Activated gamma-delta T cell treated with anti-CD3 and anti-CD28 coated beads, Interleukin-2, amount 50 U/mL, for 16 hours (primary cell): Measurements from ENCODE around the gene GIMAP1.
"Not testable (repeated sequence)": the region's sequence is repeated elsewhere in the genome, so short reads cannot be mapped to it uniquely, and the experiment has no call there.

Experiments used
- DNase-seq: peaks from one replicate; pipeline ENCODE4 v3.0.0-alpha.2; 2020; ENCODE audit warnings: low read depth

The GIMAP1 gene

DNA sequence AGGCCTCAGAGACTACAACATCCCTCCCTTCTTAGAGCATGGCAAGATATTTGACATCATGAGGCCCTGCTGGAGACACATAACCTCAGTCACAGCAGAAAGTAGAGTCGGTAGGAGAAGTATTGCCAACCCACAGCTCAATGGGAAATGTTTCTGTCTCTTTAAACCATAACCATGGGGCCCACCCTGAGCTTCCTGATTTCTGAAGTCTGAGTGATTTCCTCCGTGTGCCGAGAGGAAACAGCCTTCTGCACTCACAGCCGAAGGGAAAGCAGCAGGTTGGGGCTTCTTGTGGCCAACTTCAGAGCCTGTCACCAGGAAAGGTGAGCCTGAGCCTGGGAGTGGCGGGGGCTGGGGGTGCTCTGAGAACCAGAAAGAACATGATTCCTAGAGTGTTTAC, at the start of gene GIMAP1:
TSS of gene GIMAP1 (plus strand) at position 246 of the 400 bp plus-strand sequence. CDS start 2,435 bp downstream, outside the sequence.
- peak; percentile 39 for DNase-seq

DNA sequence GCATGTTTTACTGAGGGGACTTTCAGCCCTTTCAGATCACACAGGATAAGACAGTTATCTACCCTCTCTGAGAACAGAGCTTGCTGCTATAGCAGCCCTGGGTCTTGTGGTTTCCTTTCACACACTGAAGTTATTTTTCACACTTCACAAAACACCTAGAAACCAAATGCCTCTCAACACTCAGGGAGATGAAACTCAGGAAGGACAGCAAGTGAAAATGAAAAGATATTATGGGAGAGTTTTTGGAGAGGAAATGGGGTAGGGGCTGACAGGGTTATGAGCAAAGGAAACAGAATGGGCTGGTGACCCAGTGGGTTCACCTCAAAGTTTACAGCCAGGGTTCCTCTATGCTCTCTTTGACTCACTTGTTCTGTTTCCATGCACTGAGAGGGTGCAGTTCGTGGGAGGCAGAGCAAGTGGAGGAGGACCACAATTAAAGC, 47.9 kb upstream of the GIMAP1 start:
- DNase-seq: peak; percentile 53

DNA sequence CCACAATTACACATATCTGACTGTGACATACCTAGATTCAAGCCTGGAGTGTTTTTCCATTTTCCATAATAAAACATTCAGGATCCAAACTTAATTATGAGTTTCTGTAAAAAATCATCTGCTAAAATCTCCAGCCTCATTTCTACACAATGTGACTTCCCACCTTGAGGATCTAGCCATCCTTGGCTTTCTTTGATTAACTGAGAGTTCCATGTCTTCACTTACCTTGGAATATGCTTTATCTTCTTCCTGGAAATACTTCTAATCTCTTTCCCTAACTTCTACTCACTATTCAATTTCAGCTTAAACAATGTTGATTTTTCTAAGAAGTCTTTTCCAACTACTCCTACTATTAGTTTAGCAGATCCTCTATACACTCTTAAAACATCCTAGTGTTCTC, 47.4 kb upstream of the GIMAP1 start:
- no peak for DNase-seq

DNA sequence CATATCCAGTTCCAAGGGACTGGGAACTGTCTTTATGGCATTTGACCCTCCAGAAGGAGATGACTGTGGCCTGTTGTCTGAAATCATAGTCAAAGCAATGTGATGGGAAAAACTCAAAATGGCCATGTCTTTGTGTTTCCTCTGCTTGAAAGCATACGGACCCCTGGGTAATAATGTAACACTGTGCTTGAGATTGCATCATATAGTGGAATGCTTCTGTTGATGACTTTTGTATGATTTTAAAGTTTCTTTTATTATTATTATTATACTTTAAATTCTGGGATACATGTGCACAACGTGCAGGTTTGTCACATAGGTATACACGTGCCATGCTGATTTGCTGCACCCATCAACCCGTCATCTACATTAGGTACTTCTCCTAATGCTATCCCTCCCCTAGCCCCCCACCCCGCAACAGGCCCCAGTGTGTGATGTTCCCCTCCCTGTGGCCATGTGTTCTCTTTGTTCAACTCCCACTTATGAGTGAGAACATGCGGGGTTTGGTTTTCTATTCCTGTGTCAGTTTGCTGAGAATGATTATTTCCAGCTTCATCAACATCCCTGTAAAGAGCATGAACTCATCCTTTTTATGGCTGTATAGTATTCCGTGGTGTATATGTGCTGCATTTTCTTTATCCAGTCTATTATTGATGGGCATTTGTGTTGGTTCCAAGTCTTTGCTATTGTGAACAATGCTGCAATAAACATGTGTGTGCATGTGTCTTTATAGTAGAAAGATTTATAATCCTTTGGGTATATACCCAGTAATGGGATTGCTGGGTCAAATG, 44.4 kb upstream of the GIMAP1 start:
- DNase-seq: not testable (repeated sequence)

DNA sequence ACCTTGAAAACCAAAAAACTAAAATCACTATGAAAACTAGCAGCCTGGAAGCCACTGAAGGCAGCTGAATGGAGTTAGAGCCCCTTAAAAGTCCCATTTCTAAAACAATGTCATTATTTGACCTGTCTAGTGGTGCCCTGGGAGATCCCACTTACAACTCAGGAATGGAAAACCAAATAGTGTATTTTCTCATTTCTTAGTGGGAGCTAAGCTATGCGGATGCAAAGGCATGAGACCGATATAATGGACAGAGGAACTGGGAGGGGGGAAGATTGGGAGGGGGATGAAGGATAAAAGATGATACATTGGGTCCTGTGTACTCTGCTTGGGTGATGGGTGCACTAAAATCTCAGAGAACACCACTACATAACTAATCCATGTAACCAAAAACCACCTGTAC, 40.7 kb upstream of the GIMAP1 start:
- DNase-seq: no peak

DNA sequence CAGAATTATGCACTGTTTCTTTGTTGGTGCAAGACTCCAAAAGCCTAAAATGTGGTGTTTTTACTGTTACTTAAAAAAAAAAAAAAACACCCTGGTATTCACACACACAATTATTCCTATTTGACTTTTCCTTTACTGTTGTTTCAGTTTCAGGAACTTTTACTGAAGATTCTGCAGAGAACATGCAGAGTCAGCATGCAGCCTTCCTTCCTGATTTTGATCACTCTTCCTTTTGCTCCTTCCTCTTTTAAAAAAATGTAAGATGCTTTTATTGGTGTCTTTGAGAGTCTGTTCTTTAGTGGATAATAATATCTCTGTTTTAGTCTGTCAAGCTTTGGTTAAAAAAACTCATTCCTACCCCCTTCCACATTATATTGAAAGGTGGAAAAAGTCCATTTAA, 40.1 kb upstream of the GIMAP1 start:
- not testable (repeated sequence) for DNase-seq

DNA sequence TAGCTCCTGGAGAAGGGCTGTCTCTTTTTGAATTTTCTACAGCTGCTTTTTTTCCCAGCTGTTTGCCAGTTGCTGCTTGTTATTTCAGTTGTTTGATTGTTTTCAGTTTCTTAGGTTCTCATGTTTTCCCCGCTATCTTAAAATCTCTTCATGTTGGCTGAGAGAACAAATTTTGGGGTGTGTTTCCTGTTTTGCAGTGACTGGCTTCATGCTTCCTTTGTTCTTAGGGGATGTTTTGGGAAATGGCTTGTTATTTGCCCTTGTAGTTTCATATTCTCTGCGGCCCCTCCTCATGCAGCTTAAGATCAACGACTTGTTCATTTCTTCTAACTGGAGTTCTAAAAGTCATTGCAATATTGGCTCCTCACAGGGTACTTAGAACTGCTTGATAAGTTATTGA, 39.6 kb upstream of the GIMAP1 start:
- DNase-seq: not testable (repeated sequence)

DNA sequence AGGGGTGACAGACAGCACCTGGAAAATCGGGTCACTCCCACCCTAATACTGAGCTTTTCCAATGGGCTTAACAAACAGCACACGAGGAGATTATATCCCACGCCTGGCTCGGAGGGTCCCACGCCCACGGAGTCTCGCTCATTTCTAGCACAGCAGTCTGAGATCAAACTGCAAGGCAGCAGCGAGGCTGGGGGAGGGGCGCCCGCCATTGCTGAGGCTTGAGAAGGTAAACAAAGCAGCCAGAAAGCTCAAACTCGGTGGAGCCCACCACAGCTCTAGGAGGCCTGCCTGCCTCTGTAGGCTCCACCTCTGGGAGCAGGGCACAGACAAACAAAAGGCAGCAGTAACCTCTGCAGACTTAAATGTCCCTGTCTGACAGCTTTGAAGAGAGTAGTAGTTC, 37.8 kb upstream of the GIMAP1 start:
- DNase-seq: not testable (repeated sequence)

DNA sequence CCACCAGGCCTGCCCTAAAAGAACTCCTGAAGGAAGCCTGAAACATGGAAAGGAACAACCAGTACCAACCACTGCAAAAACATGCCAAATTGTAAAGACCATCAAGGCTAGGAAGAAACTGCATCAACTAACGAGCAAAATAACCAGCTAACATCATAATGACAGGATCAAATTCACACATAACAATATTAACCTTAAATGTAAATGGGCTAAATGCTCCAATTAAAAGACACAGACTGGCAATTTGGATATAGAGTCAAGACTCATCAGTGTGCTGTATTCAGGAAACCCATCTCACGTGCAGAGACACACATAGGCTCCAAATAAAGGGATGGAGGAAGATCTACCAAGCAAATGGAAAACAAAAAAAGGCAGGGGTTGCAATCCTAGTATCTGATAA, 36.0 kb upstream of the GIMAP1 start:
- not testable (repeated sequence) for DNase-seq

DNA sequence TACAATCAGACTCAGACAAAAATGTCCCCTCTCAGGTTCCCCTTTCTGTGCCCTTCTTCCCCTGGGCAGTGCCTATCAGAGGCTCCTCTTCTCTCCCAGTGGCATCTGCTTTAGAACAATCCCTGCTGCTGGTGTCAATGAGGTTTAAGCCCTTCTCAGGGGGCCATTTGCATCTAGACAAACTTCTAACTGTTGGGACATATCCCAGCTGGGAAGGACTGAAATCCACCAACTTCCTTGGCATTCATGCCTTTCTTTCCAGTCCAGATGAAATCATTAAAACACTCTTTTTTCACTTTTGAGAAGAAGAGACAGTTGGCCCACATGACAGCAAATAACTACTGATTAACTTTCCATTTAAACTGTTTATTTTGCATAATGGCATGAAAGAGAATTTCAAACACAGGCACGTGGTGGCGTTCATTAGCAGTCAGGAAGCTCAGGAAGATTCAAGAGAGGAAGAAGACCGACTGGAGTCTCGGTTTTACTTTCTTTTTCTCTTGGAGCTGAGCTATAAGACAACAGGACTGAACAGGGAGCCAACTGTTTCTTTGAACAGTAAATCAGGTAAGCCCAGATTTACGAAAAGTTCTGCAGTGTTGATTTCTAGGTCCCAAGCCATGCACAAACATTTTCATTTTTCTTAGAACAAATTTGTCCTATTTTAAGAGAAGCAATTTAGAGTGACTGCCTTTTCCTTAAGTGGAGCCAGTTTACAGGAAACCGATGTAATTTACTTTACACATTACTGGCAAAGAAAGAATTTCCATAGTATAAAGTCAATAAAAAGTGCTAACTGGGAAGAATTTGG, 31.0 kb upstream of the GIMAP1 start, which contains the start of gene GIMAP2:
TSS of gene GIMAP2 (plus strand) at position 488 of the 811 bp plus-strand sequence. CDS start 1,354 bp downstream, outside the sequence.
- DNase-seq: no peak

DNA sequence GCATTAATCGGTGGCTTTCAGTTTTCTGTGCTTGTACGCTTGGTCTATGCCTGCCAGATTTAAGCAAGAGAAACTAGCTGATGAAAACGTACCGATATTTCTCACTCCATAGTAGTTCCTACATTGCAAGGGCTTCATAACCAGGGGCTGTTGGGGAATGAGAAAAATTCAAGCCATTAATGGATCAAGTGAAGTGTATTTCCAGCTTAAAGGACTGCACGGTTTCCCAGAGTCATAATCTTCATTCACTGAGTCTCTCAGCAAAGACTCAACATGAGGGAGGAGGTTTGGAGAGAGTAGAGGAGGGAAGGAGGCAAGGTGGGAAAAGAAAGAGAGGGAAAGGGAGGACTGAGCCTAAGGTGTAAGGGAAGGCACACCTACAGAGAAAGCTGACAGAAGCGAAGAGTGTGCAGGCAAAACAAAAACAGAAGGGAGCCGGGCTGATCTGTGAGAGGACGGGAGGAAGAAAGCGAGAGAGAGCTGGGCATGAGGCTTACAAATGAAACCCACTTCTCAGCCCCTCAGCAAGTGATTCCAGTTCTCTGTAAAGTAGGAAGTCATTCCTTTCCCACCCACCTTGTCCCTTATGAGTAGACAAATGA, 30.3 kb upstream of the GIMAP1 start:
- no peak for DNase-seq

DNA sequence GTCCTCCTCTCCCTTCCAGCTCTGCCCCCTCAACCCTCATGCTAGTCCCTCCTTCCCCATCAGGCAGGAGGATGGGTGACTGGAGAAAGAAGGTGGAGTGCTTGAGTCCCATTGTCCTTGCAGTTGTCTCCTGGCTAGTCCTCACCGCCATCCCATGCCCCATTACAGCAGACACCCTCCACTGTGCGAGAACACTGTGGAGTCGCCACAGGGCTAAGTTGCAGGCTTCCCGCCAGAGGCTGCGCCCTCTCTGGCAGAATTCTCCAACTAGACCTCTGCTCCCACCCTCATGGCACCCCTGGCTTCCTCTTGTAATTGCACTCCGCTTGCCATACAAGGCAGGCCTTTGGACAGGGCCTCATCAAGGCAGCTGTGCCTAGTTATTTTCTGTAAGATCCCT, 27.8 kb upstream of the GIMAP1 start:
- no peak for DNase-seq

DNA sequence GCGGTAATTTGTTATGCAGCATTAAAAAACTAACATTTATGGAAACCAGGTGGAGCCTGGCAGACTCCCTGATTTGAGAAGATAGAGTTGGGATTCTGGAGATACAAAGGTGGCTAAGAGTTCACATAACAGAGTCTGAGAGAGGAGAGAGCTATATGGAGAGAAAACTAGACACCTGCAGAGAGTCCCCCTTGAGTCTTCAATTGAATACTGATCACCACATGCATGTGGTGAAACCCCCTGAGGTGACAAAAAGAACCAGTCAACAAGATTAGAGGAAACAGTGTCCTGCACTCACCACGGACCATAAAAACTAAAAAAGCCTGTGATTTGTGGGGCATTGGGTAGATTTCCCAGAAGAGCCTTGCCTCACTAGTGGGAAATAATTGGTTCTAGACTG, 20.8 kb upstream of the GIMAP1 start:
- no peak for DNase-seq

DNA sequence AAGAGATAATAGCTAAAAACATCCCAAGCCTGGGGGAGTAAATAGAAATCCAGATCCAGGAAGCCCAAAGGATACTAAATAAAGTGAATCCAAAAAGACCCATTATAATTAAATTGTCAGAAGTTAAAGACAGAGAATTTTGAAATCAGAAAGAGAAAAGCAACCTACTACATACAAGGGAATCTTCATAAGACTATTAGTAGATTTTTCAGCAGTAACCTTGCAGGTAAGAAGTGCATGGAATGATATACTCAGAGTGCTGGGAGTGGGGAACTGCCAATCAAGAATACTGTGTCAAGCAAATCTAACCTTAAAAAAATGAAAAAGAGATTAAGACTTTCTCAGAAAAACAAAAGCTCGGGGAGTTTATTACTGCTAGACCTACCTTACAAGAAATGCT, 13.2 kb upstream of the GIMAP1 start:
- DNase-seq: no peak

DNA sequence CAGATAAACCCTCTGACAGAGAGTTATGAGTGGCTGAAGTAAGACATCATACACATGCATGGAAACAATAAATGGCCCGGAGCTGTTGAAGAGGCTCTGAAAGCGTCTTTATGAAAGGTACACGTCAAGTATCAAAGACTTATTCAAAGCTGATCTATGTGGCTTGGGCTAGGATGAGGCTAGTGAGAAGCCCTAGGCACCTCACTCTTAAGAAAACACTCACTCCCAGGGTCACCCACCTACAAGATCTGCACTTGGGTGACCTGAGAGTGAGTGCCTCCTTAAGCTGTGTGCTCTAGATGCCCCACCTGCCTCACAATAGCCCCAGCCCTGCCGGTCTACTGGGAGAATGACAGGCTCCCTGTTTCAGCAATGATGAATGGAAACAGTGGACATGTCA, 1.1 kb upstream of the GIMAP1 start:
- DNase-seq: no peak

DNA sequence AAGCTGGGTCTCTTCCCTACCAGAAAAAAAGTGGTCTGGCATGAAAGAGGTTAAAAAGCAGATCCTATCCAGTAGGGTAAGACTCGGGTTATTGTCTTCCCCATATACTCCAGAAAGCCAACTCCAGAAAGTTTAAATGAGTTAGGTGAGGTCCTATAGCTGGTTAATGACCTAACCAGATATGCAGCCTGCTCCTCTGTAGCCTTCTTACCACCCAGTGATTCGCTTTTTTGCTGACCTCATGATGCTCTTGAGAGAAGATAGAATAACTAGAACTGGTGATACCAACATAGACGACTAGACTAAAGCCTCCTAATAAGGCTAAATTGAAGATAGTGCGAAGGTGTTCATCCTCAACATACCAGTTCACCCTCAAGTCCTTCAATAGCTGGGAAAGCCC, 675 bp upstream of the GIMAP1 start:
- no peak for DNase-seq

DNA sequence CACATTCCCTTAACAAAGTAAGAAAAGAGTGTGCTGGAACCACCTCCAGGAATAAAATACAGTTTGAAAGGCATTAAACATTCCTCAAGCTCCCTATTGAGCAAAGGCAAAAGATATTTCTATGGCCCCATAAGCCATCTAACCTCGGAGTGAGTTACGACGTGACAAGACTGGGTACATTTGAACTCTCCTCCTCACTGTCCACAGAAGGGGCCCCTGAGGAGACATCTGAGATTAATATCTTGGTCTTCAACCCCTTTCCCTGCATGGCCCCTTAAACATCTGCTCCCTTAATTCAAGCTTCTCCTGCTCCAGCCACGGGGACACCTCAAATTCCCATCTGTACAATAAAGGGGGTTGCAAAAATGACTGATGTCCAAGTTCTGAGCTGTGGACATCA, 526 bp downstream of the GIMAP1 start:
- DNase-seq: no peak

DNA sequence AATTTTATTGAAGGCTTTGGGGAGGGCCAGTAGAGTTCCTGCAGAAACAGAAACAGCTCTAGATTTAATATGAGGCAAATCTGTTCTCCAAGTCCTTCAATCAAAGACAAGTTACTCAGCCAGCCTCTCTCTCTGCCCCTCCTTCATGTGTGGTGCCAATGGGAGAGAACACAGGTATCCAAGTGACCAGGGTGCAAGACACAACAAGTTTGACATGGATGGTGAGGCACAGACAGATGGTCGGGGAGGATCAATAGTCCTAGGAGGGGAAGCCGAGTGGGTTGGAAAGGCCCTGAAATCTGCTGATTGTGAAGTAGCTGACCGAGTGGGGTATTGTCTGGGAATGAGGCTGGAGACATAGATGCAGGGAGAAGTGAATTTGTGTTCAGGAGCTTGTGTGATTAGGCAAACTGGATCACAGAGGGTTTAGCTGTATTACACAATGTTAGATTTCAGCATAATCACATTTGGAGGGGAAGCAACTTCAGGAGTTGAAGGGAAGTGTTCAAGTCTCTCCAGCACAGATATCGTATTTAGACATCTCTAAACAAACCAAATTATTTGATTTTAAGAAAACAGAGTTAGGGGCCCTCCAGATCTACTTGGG, 1.5 kb downstream of the GIMAP1 start:
- DNase-seq: no peak

DNA sequence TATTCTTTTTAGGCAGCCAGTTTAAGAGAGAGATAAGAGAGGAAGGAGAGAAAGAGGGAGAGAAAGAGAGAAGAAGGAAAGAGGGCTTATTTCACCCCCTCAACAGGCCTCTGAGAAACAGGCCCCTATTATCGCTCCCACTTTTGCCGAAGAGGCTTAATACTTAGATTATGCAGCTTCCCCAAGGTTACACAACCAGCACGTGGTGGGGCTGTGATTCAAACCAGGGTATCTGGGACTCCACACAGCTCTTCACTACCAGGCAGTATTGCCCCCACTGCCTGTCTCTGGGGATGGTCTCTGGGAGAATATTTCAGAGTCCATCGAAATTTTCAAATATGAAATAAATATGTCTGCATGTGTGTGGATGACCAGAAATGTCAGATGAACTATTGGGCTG, 3.0 kb downstream of the GIMAP1 start:
- no peak for DNase-seq

DNA sequence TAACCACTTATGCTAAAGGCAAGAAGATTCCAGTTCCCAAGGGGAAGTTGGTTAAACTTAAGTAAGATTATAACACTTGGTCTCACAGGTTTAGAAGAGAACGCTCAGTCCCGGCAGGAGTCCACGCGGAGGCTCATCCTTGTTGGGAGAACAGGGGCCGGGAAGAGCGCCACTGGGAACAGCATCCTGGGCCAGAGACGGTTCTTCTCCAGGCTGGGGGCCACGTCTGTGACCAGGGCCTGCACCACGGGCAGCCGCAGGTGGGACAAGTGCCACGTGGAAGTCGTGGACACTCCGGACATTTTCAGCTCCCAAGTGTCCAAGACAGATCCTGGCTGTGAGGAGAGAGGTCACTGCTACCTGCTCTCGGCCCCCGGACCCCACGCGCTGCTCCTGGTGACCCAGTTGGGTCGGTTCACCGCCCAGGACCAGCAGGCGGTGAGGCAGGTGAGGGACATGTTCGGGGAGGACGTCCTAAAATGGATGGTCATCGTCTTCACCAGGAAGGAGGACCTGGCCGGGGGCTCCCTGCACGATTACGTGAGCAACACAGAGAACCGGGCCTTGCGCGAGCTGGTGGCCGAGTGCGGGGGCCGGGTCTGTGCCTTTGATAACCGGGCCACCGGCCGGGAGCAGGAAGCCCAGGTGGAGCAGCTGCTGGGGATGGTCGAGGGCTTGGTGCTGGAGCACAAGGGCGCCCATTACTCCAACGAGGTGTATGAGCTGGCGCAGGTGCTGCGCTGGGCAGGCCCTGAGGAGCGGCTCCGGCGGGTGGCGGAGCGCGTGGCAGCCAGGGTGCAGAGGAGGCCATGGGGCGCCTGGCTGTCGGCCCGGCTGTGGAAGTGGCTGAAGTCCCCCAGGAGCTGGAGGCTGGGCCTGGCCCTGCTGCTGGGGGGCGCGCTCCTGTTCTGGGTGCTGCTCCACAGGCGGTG, 3.8 kb downstream of the GIMAP1 start:
- DNase-seq: no peak

DNA sequence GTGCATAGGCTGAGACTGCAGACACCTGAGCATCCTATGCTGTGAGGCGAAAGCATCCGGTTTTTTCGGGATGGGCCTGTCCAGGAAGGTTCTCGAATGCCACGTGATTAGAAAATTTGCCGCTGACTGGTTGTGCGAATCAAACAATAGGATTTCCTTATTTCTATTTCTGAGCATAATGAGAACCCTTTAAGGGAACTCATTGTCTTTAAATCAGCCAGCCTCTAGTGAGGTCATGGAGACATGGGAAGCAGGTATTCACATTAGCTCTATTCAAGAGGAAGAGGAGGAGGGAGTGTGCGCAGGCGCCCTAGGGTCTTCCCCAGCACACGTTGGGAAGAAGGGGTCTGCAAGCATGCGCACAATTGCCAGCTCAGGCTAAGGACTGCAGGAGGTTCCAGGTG, 5.6 kb downstream of the GIMAP1 start:
- DNase-seq: no peak
